ENCODE measurements around the gene FOXP2. TPM values are rescaled to one million over a fixed set of nuclear protein-coding genes. Genes with fewer than 3 reads are reported as not detected.
"Not testable (repeated sequence)": the region's sequence is repeated elsewhere in the genome, so short reads cannot be mapped to it uniquely, and the experiment has no call there.

FOXP2 gene
- total and polyA plus RNA-seq, 2 donors = 0.14 to 0.19 TPM

- no peak for DNase-seq (ENCODE audit: low read depth in 6 of 9, low spot score in 9 of 9)
- H3K27me3 ChIP-seq (ENCODE audit: control insufficient read depth in 2 of 2, insufficient read depth in 1 of 2, low read length in 1 of 2) = no peaks in the 10 kb centered on the region
- H3K27ac ChIP-seq (ENCODE audit: low read depth in 1 of 2, low read length in 1 of 2) = no peak overlapping the region
- H3K9me3 ChIP-seq (ENCODE audit: control insufficient read depth in 2 of 2, insufficient read depth in 1 of 2, low read length in 1 of 2) = no peaks in the 10 kb centered on the region
- no peak overlapping the region for H3K4me3 ChIP-seq (ENCODE audit: low read length in 2 of 2)
- H3K36me3 ChIP-seq (ENCODE audit: control insufficient read depth in 2 of 2, insufficient read depth in 2 of 2, low read length in 1 of 2) = no peaks in the 10 kb centered on the region
- H3K4me1 ChIP-seq (ENCODE audit: control insufficient read depth in 2 of 2, insufficient read depth in 2 of 2, low read length in 2 of 2) = no peaks in the 10 kb centered on the region
Observed at GRCh38 chr7:114508086-114508485, 93.5 kb downstream of the FOXP2 start.

- not testable (repeated sequence) for DNase-seq (ENCODE audit: low read depth in 6 of 9, low spot score in 9 of 9); H3K27me3 ChIP-seq (ENCODE audit: control insufficient read depth in 2 of 2, insufficient read depth in 1 of 2, low read length in 1 of 2); H3K4me1 ChIP-seq (ENCODE audit: control insufficient read depth in 2 of 2, insufficient read depth in 2 of 2, low read length in 2 of 2); H3K36me3 ChIP-seq (ENCODE audit: control insufficient read depth in 2 of 2, insufficient read depth in 2 of 2, low read length in 1 of 2); H3K4me3 ChIP-seq (ENCODE audit: low read length in 2 of 2); H3K27ac ChIP-seq (ENCODE audit: low read depth in 1 of 2, low read length in 1 of 2); H3K9me3 ChIP-seq (ENCODE audit: control insufficient read depth in 2 of 2, insufficient read depth in 1 of 2, low read length in 1 of 2)
- 100% methylated on average over 1 of the region's 1 CpG for WGBS
Observed at GRCh38 chr7:114510824-114511223, 96.2 kb downstream of the FOXP2 start.

- H3K9me3 ChIP-seq (ENCODE audit: control insufficient read depth in 2 of 2, insufficient read depth in 1 of 2, low read length in 1 of 2) = no peaks in the 10 kb centered on the region
- H3K27ac ChIP-seq (ENCODE audit: low read depth in 1 of 2, low read length in 1 of 2) = no peak overlapping the region
- DNase-seq (ENCODE audit: low read depth in 6 of 9, low spot score in 9 of 9) = no peak
- 85% methylated on average over 1 of the region's 1 CpG for WGBS
- H3K27me3 ChIP-seq (ENCODE audit: control insufficient read depth in 2 of 2, insufficient read depth in 1 of 2, low read length in 1 of 2) = no peaks in the 10 kb centered on the region
- H3K4me1 ChIP-seq (ENCODE audit: control insufficient read depth in 2 of 2, insufficient read depth in 2 of 2, low read length in 2 of 2) = no peaks in the 10 kb centered on the region
- no peaks in the 10 kb centered on the region for H3K36me3 ChIP-seq (ENCODE audit: control insufficient read depth in 2 of 2, insufficient read depth in 2 of 2, low read length in 1 of 2)
- no peak overlapping the region for H3K4me3 ChIP-seq (ENCODE audit: low read length in 2 of 2)
Observed at GRCh38 chr7:114519240-114519639, 104.6 kb downstream of the FOXP2 start.

GRCh38 chr7:114522081-114522480, 107.5 kb downstream of the FOXP2 start:
- no peak for DNase-seq (ENCODE audit: low read depth in 6 of 9, low spot score in 9 of 9)
- Histone ChIP-seq H3K4me3 (ENCODE audit: low read length in 2 of 2) (no peak overlapping the region), H3K9me3 (ENCODE audit: control insufficient read depth in 2 of 2, insufficient read depth in 1 of 2, low read length in 1 of 2) (no peaks in the 10 kb centered on the region), H3K27ac (ENCODE audit: low read depth in 1 of 2, low read length in 1 of 2) (no peak overlapping the region), H3K4me1 (ENCODE audit: control insufficient read depth in 2 of 2, insufficient read depth in 2 of 2, low read length in 2 of 2) (no peaks in the 10 kb centered on the region), H3K27me3 (ENCODE audit: control insufficient read depth in 2 of 2, insufficient read depth in 1 of 2, low read length in 1 of 2) (no peaks in the 10 kb centered on the region), H3K36me3 (ENCODE audit: control insufficient read depth in 2 of 2, insufficient read depth in 2 of 2, low read length in 1 of 2) (no peaks in the 10 kb centered on the region)
- 89% methylated on average over 1 of the region's 1 CpG for WGBS

GRCh38 chr7:114527589-114527988, 113.0 kb downstream of the FOXP2 start:
- WGBS = 91% methylated on average over 3 of the region's 3 CpGs
- Histone ChIP-seq H3K4me1 (ENCODE audit: control insufficient read depth in 2 of 2, insufficient read depth in 2 of 2, low read length in 2 of 2) (no peaks in the 10 kb centered on the region), H3K4me3 (ENCODE audit: low read length in 2 of 2) (no peak overlapping the region), H3K36me3 (ENCODE audit: control insufficient read depth in 2 of 2, insufficient read depth in 2 of 2, low read length in 1 of 2) (no peaks in the 10 kb centered on the region), H3K9me3 (ENCODE audit: control insufficient read depth in 2 of 2, insufficient read depth in 1 of 2, low read length in 1 of 2) (no peaks in the 10 kb centered on the region), H3K27ac (ENCODE audit: low read depth in 1 of 2, low read length in 1 of 2) (no peak overlapping the region), H3K27me3 (ENCODE audit: control insufficient read depth in 2 of 2, insufficient read depth in 1 of 2, low read length in 1 of 2) (no peaks in the 10 kb centered on the region)
- no peak for DNase-seq (ENCODE audit: low read depth in 6 of 9, low spot score in 9 of 9)

- Histone ChIP-seq H3K4me3 (ENCODE audit: low read length in 2 of 2) (no peak overlapping the region), H3K4me1 (ENCODE audit: control insufficient read depth in 2 of 2, insufficient read depth in 2 of 2, low read length in 2 of 2) (no peaks in the 10 kb centered on the region), H3K36me3 (ENCODE audit: control insufficient read depth in 2 of 2, insufficient read depth in 2 of 2, low read length in 1 of 2) (no peaks in the 10 kb centered on the region), H3K27me3 (ENCODE audit: control insufficient read depth in 2 of 2, insufficient read depth in 1 of 2, low read length in 1 of 2) (no peaks in the 10 kb centered on the region), H3K27ac (ENCODE audit: low read depth in 1 of 2, low read length in 1 of 2) (no peak overlapping the region), H3K9me3 (ENCODE audit: control insufficient read depth in 2 of 2, insufficient read depth in 1 of 2, low read length in 1 of 2) (no peaks in the 10 kb centered on the region)
- WGBS = 88% methylated on average over 5 of the region's 5 CpGs
- DNase-seq (ENCODE audit: low read depth in 6 of 9, low spot score in 9 of 9) = no peak
Observed at GRCh38 chr7:114530057-114530611, 115.5 kb downstream of the FOXP2 start.

GRCh38 chr7:114531326-114531725, 116.7 kb downstream of the FOXP2 start:
- Histone ChIP-seq H3K4me3 (ENCODE audit: low read length in 2 of 2) (no peak overlapping the region), H3K9me3 (ENCODE audit: control insufficient read depth in 2 of 2, insufficient read depth in 1 of 2, low read length in 1 of 2) (no peaks in the 10 kb centered on the region), H3K4me1 (ENCODE audit: control insufficient read depth in 2 of 2, insufficient read depth in 2 of 2, low read length in 2 of 2) (no peaks in the 10 kb centered on the region), H3K36me3 (ENCODE audit: control insufficient read depth in 2 of 2, insufficient read depth in 2 of 2, low read length in 1 of 2) (no peaks in the 10 kb centered on the region), H3K27ac (ENCODE audit: low read depth in 1 of 2, low read length in 1 of 2) (no peak overlapping the region), H3K27me3 (ENCODE audit: control insufficient read depth in 2 of 2, insufficient read depth in 1 of 2, low read length in 1 of 2) (no peaks in the 10 kb centered on the region)
- no peak for DNase-seq (ENCODE audit: low read depth in 6 of 9, low spot score in 9 of 9)

GRCh38 chr7:114533131-114533530, 118.5 kb downstream of the FOXP2 start:
- Histone ChIP-seq H3K9me3 (ENCODE audit: control insufficient read depth in 2 of 2, insufficient read depth in 1 of 2, low read length in 1 of 2) (no peaks in the 10 kb centered on the region), H3K36me3 (ENCODE audit: control insufficient read depth in 2 of 2, insufficient read depth in 2 of 2, low read length in 1 of 2) (no peaks in the 10 kb centered on the region), H3K27me3 (ENCODE audit: control insufficient read depth in 2 of 2, insufficient read depth in 1 of 2, low read length in 1 of 2) (no peaks in the 10 kb centered on the region), H3K27ac (ENCODE audit: low read depth in 1 of 2, low read length in 1 of 2) (no peak overlapping the region), H3K4me1 (ENCODE audit: control insufficient read depth in 2 of 2, insufficient read depth in 2 of 2, low read length in 2 of 2) (no peaks in the 10 kb centered on the region), H3K4me3 (ENCODE audit: low read length in 2 of 2) (no peak overlapping the region)
- no peak for DNase-seq (ENCODE audit: low read depth in 6 of 9, low spot score in 9 of 9)
- WGBS = 90% methylated on average over 3 of the region's 3 CpGs

GRCh38 chr7:114534953-114535352, 120.3 kb downstream of the FOXP2 start:
- no peak for DNase-seq (ENCODE audit: low read depth in 6 of 9, low spot score in 9 of 9)
- Histone ChIP-seq H3K4me1 (ENCODE audit: control insufficient read depth in 2 of 2, insufficient read depth in 2 of 2, low read length in 2 of 2) (no peaks in the 10 kb centered on the region), H3K36me3 (ENCODE audit: control insufficient read depth in 2 of 2, insufficient read depth in 2 of 2, low read length in 1 of 2) (no peaks in the 10 kb centered on the region), H3K27me3 (ENCODE audit: control insufficient read depth in 2 of 2, insufficient read depth in 1 of 2, low read length in 1 of 2) (no peaks in the 10 kb centered on the region), H3K9me3 (ENCODE audit: control insufficient read depth in 2 of 2, insufficient read depth in 1 of 2, low read length in 1 of 2) (no peaks in the 10 kb centered on the region), H3K27ac (ENCODE audit: low read depth in 1 of 2, low read length in 1 of 2) (no peak overlapping the region), H3K4me3 (ENCODE audit: low read length in 2 of 2) (no peak overlapping the region)
- WGBS = 86% methylated on average over 2 of the region's 2 CpGs

- no peak overlapping the region for H3K27ac ChIP-seq (ENCODE audit: low read depth in 1 of 2, low read length in 1 of 2)
- no peaks in the 10 kb centered on the region for H3K9me3 ChIP-seq (ENCODE audit: control insufficient read depth in 2 of 2, insufficient read depth in 1 of 2, low read length in 1 of 2)
- no peak for DNase-seq (ENCODE audit: low read depth in 6 of 9, low spot score in 9 of 9)
- H3K4me1 ChIP-seq (ENCODE audit: control insufficient read depth in 2 of 2, insufficient read depth in 2 of 2, low read length in 2 of 2) = no peaks in the 10 kb centered on the region
- no peak overlapping the region for H3K4me3 ChIP-seq (ENCODE audit: low read length in 2 of 2)
- H3K27me3 ChIP-seq (ENCODE audit: control insufficient read depth in 2 of 2, insufficient read depth in 1 of 2, low read length in 1 of 2) = no peaks in the 10 kb centered on the region
- H3K36me3 ChIP-seq (ENCODE audit: control insufficient read depth in 2 of 2, insufficient read depth in 2 of 2, low read length in 1 of 2) = no peaks in the 10 kb centered on the region
Observed at GRCh38 chr7:114539575-114539974, 125.0 kb downstream of the FOXP2 start.
